Osteocyte (in vitro differentiated cells): ENCODE data around the gene PHACTR1. TPM values are rescaled to one million over a fixed set of nuclear protein-coding genes. Genes with fewer than 3 reads are reported as not detected.

ENCODE experiments used
- DNase-seq: peaks from one replicate; pipeline ENCODE4 v3.0.0; 2021; ENCODE audit warnings: mixed read lengths; ENCODE audit not compliant: unreplicated experiment; ENCODE audit errors: extremely low spot score
- H3K27ac Mint-ChIP-seq: one replicate; pipeline ENCODE4 v1.8.0; 2021; ENCODE audit warnings: mild to moderate bottlenecking, mixed read lengths; ENCODE audit not compliant: unreplicated experiment
- H3K27me3 Mint-ChIP-seq: one replicate; pipeline ENCODE4 v1.8.0; 2021; ENCODE audit warnings: mixed read lengths; ENCODE audit not compliant: unreplicated experiment
- H3K36me3 Mint-ChIP-seq: one replicate; pipeline ENCODE4 v1.8.0; 2021; ENCODE audit warnings: mixed read lengths; ENCODE audit not compliant: unreplicated experiment
- H3K4me1 Mint-ChIP-seq: one replicate; pipeline ENCODE4 v1.8.0; 2021; ENCODE audit warnings: mixed read lengths; ENCODE audit not compliant: unreplicated experiment
- H3K4me3 Mint-ChIP-seq: one replicate; pipeline ENCODE4 v1.8.0; 2021; ENCODE audit warnings: mild to moderate bottlenecking, moderate library complexity, mixed read lengths; ENCODE audit not compliant: unreplicated experiment
- H3K9me3 Mint-ChIP-seq: one replicate; pipeline ENCODE4 v1.8.0; 2021; ENCODE audit warnings: mixed read lengths; ENCODE audit not compliant: unreplicated experiment
- CTCF ChIP-seq: fragments of 200-600 bp; sonication (generic); IDR thresholded peaks from 2 replicates; pipeline ENCODE4 v1.5.0; 2021; ENCODE audit warnings: antibody characterized with exemption, mild to moderate bottlenecking, moderate library complexity
- total RNA-seq: library from RNA; stranded (reverse); gene quantifications from 2 replicates; pipeline ENCODE4 v1.2.1, GENCODE V29; 2021

Gene PHACTR1
- total RNA-seq, 1 donor from 2014 or later = 1.0 TPM

GRCh38 chr6:13305288-13305687 lies 588.7 kb downstream of the PHACTR1 start:
- peaks cover 21% of the 10 kb centered on the region for H3K4me1 Mint-ChIP-seq
- H3K9me3 Mint-ChIP-seq = no peaks in the 10 kb centered on the region
- H3K36me3 Mint-ChIP-seq = peaks cover 38% of the 10 kb centered on the region
- H3K4me3 Mint-ChIP-seq = no peak overlapping the region
- no peak for TF ChIP-seq CTCF
- DNase-seq = no peak
- H3K27me3 Mint-ChIP-seq = no peaks in the 10 kb centered on the region
- no peak overlapping the region for H3K27ac Mint-ChIP-seq

GRCh38 chr6:13305791-13306190 lies 589.2 kb downstream of the PHACTR1 start:
- H3K4me1 Mint-ChIP-seq = peaks cover 21% of the 10 kb centered on the region
- no peak overlapping the region for H3K27ac Mint-ChIP-seq
- H3K36me3 Mint-ChIP-seq = peaks cover 38% of the 10 kb centered on the region
- no peak for DNase-seq
- TF ChIP-seq CTCF = no peak
- no peak overlapping the region for H3K4me3 Mint-ChIP-seq
- H3K9me3 Mint-ChIP-seq = no peaks in the 10 kb centered on the region
- H3K27me3 Mint-ChIP-seq = no peaks in the 10 kb centered on the region

- H3K4me3 Mint-ChIP-seq = no peak overlapping the region
- no peaks in the 10 kb centered on the region for H3K9me3 Mint-ChIP-seq
- H3K27me3 Mint-ChIP-seq = no peaks in the 10 kb centered on the region
- TF ChIP-seq CTCF = no peak
- peaks cover 35% of the 10 kb centered on the region for H3K36me3 Mint-ChIP-seq
- DNase-seq = peak; percentile 67
- peaks cover 20% of the 10 kb centered on the region for H3K4me1 Mint-ChIP-seq
- no peak overlapping the region for H3K27ac Mint-ChIP-seq
Observed at GRCh38 chr6:13307508-13307995, 591.0 kb downstream of the PHACTR1 start.

- Mint-ChIP-seq H3K36me3 (peaks cover 38% of the 10 kb centered on the region), H3K4me1 (peaks cover 12% of the 10 kb centered on the region), H3K27me3 (no peaks in the 10 kb centered on the region), H3K27ac (no peak overlapping the region), H3K4me3 (no peak overlapping the region), H3K9me3 (no peaks in the 10 kb centered on the region)
- DNase-seq = peak; percentile 17
- no peak for TF ChIP-seq CTCF
Observed at GRCh38 chr6:13308332-13308731, 591.8 kb downstream of the PHACTR1 start.

- H3K27ac Mint-ChIP-seq = no peak overlapping the region
- no peaks in the 10 kb centered on the region for H3K9me3 Mint-ChIP-seq
- H3K4me1 Mint-ChIP-seq = no peaks in the 10 kb centered on the region
- H3K27me3 Mint-ChIP-seq = no peaks in the 10 kb centered on the region
- TF ChIP-seq CTCF = no peak
- no peak overlapping the region for H3K4me3 Mint-ChIP-seq
- DNase-seq = no peak
- peaks cover 44% of the 10 kb centered on the region for H3K36me3 Mint-ChIP-seq
Observed at GRCh38 chr6:13311155-13311554, 594.6 kb downstream of the PHACTR1 start.
